ENCODE results near the gene TAP2.
"Not testable (repeated sequence)": the region's sequence is repeated elsewhere in the genome, so short reads cannot be mapped to it uniquely, and the experiment has no call there.

Gene TAP2

GRCh38 chr6:32838114-32838958, at the start of gene TAP2:
Gene TAP2, minus strand, starts transcription at chr6:32838739. Its CDS starts 506 bp downstream, at chr6:32838233.
- DNase-seq (ENCODE audit: low spot score) = peak; percentile 95

- DNase-seq (ENCODE audit: low spot score) = peak; percentile 36
Measured at GRCh38 chr6:32887616-32888015, 49.1 kb upstream of the TAP2 start.

- no peak for DNase-seq (ENCODE audit: low spot score)
Measured at GRCh38 chr6:32886681-32887383, 48.3 kb upstream of the TAP2 start.

GRCh38 chr6:32885698-32886286, 47.3 kb upstream of the TAP2 start:
- peak; percentile 84 for DNase-seq (ENCODE audit: low spot score)

- DNase-seq (ENCODE audit: low spot score) = peak; percentile 22
Measured at GRCh38 chr6:32883789-32884188, 45.2 kb upstream of the TAP2 start.

GRCh38 chr6:32882879-32883250, 44.3 kb upstream of the TAP2 start:
- no peak for DNase-seq (ENCODE audit: low spot score)

GRCh38 chr6:32880962-32881361, 42.4 kb upstream of the TAP2 start:
- not testable (repeated sequence) for DNase-seq (ENCODE audit: low spot score)

GRCh38 chr6:32879691-32880090, 41.2 kb upstream of the TAP2 start:
- DNase-seq (ENCODE audit: low spot score) = no peak

GRCh38 chr6:32876603-32877002, 38.1 kb upstream of the TAP2 start:
- DNase-seq (ENCODE audit: low spot score) = no peak

GRCh38 chr6:32873947-32874346, 35.4 kb upstream of the TAP2 start:
- not testable (repeated sequence) for DNase-seq (ENCODE audit: low spot score)

GRCh38 chr6:32868257-32868788, 29.8 kb upstream of the TAP2 start:
- DNase-seq (ENCODE audit: low spot score) = peak; percentile 84

- no peak for DNase-seq (ENCODE audit: low spot score)
Measured at GRCh38 chr6:32867554-32868256, 29.2 kb upstream of the TAP2 start.

- DNase-seq (ENCODE audit: low spot score) = no peak
Measured at GRCh38 chr6:32867022-32867477, 28.5 kb upstream of the TAP2 start.

- no peak for DNase-seq (ENCODE audit: low spot score)
Measured at GRCh38 chr6:32865724-32866443, 27.3 kb upstream of the TAP2 start.

- no peak for DNase-seq (ENCODE audit: low spot score)
Measured at GRCh38 chr6:32862725-32863124, 24.2 kb upstream of the TAP2 start.

GRCh38 chr6:32860674-32861073, 22.1 kb upstream of the TAP2 start:
- no peak for DNase-seq (ENCODE audit: low spot score)

- DNase-seq (ENCODE audit: low spot score) = no peak
Measured at GRCh38 chr6:32858194-32858593, 19.7 kb upstream of the TAP2 start.

GRCh38 chr6:32857156-32857891, 18.8 kb upstream of the TAP2 start:
- no peak for DNase-seq (ENCODE audit: low spot score)

GRCh38 chr6:32855467-32856174, 17.1 kb upstream of the TAP2 start:
- DNase-seq (ENCODE audit: low spot score) = no peak
